Mucosa of descending colon (tissue), 3 donors: ENCODE data around the gene COL23A1. TPM values are rescaled to one million over a fixed set of nuclear protein-coding genes. Genes with fewer than 3 reads are reported as not detected.
"Not testable (repeated sequence)": the region's sequence is repeated elsewhere in the genome, so short reads cannot be mapped to it uniquely, and the experiment has no call there.

Experiments used
- ATAC-seq: fragments of 200-7000 bp; cut with Tn5 transposase; one replicate; pipeline ENCODE4 v1.9.1; 2020; ENCODE audit warnings: mild to moderate bottlenecking, moderate library complexity
- DNase-seq, 3 donors: peaks; one replicate each; pipeline ENCODE4 v3.0.0-alpha.2; 2020
- H3K36me3 ChIP-seq: fragments of 200-600 bp; one replicate; pipeline ENCODE4 v1.8.0; 2021; ENCODE audit warnings: low read depth, mild to moderate bottlenecking
- H3K4me1 ChIP-seq: fragments of 200-600 bp; one replicate; pipeline ENCODE4 v1.8.0; 2021; ENCODE audit warnings: low read depth, mild to moderate bottlenecking
- H3K4me3 ChIP-seq: fragments of 200-600 bp; one replicate; pipeline ENCODE4 v1.8.0; 2021; ENCODE audit warnings: mild to moderate bottlenecking
- H3K9me3 ChIP-seq: fragments of 200-600 bp; one replicate; pipeline ENCODE4 v1.8.0; 2021; ENCODE audit warnings: mild to moderate bottlenecking
- intact Hi-C, 2 donors: fragments of 100-400 bp; cut with DNase I in 1 of 2; cut with micrococcal nuclease in 1 of 2; formaldehyde crosslinking; loops; one replicate each; pipeline versions ENCODE4 v1.11.0 to v1.11.1; 2022; cut with DNase I, micrococcal nuclease
- total RNA-seq, 3 donors: library from RNA; stranded (reverse); fragmentation: NEBNext Ultra II Directional in 2 of 3; extraction: Animal tissue kit (Norgen Biotek cat#: 25700) in 2 of 3; gene quantifications; one replicate each; pipeline versions ENCODE4 v1.2.1 to v1.2.4, GENCODE V29; 2021 to 2023
- TF ChIP-seq, protein P1 (sequence below): fragments of 200-600 bp; IDR thresholded peaks from one replicate; pipeline ENCODE4 v1.8.0; 2022; ENCODE audit warnings: antibody characterized with exemption, mild to moderate bottlenecking
- donor health status: DM: no; HTN: no; CAD: no; lungs with moderate emphysema.
- donor health status: DM: no; HTN: no; CAD: no.
- donor health status: DM: no; HTN: yes; CAD: no.

Gene COL23A1
- total RNA-seq, 3 donors from 2014 or later, result 0.17 to 2.7 (median 0.43) TPM

DNA sequence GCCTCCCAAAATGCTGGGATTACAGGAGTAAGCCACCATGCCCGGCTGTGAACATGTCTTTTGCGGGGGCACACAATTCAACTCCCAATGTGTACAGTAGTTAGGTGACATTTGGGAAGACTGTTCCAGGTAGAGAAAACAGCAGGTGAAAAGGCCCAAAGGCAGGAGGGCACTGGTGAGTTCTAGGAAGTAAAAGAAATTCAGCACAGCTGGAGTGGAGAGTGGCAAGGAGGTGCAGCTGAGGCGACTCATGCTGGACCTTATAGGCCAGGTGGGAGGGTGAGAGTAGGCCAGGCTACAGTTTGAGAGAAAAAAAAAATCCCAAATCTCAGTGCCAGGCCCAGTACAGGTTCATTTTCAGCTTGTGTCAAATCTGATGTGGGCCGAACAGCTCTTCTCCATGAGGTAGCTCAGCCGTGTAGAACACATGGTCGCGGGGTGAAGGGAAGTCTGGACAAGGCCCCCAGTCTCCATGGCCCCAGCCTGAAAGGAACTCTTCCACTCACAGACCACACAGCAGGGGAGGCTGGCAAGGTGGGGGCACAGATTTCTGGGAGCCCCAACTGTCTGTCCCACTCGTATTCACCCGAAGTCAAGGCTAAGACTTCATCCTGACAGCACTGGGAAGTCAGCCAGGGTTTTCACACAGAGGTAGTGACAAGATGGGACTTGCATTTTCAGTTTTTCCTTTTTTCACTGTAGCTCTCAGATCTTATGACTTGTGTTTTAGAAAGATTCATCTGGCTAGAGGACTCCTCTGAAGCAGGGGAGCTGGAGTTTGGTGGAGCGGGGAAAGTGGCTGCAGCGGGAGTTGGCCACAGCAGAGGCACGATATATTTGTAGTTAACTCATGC lies 390.4 kb downstream of the COL23A1 start:
- no peak overlapping the region for H3K4me3 ChIP-seq
- no peak for ATAC-seq
- no peaks in the 10 kb centered on the region for H3K9me3 ChIP-seq
- intact Hi-C loops, result no loop called here
- no peak for DNase-seq
- H3K4me1 ChIP-seq, result peaks cover 3% of the 10 kb centered on the region
- H3K36me3 ChIP-seq, result no peaks in the 10 kb centered on the region
- TF ChIP-seq, protein P1, sequence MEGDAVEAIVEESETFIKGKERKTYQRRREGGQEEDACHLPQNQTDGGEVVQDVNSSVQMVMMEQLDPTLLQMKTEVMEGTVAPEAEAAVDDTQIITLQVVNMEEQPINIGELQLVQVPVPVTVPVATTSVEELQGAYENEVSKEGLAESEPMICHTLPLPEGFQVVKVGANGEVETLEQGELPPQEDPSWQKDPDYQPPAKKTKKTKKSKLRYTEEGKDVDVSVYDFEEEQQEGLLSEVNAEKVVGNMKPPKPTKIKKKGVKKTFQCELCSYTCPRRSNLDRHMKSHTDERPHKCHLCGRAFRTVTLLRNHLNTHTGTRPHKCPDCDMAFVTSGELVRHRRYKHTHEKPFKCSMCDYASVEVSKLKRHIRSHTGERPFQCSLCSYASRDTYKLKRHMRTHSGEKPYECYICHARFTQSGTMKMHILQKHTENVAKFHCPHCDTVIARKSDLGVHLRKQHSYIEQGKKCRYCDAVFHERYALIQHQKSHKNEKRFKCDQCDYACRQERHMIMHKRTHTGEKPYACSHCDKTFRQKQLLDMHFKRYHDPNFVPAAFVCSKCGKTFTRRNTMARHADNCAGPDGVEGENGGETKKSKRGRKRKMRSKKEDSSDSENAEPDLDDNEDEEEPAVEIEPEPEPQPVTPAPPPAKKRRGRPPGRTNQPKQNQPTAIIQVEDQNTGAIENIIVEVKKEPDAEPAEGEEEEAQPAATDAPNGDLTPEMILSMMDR, result no peak

DNA sequence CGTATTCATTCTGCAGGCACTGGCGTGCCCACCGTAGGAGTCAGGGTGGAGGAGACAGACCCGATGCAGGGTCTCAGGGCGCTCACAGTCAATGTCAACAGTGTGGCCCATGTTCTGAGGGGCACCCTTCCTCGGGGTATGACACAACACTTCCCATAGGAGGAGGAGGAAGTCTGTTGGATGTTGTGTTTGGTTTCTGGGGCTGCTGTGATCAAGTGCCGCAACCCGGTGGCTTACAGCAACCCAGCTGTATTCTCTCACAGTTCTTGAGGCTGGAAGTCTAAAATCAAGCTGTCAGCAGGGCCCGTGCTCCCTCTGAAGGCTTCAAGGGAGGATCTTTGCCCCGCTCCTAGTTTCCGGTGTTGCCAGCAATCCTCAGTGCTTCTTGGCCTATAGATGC lies 391.5 kb downstream of the COL23A1 start:
- DNase-seq (no peak), ATAC-seq (no peak)
- H3K4me1 ChIP-seq, result peaks cover 2% of the 10 kb centered on the region
- intact Hi-C loops, result no loop called here
- no peaks in the 10 kb centered on the region for H3K9me3 ChIP-seq
- H3K36me3 ChIP-seq, result no peaks in the 10 kb centered on the region
- no peak overlapping the region for H3K4me3 ChIP-seq
- TF ChIP-seq, protein P1, result no peak

DNA sequence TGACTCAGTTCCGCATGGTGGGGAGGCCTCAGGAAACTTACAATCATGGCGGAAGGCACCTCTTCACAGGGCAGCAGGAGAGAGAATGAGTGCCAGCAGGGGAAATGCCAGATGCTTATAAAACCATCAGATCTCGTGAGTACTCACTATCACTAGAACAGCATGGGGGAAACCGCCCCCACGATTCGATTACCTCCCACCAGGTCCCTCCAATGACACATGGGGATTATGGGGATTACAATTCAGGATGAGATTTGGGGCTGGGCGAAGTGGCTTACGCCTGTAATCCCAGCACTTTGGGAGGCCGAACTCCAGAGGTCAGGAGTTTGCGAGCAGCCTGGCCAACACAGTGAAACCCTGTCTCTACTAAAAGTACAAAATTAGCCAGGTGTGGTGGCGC lies 392.0 kb downstream of the COL23A1 start:
- ATAC-seq, intact Hi-C loops, H3K9me3 ChIP-seq, DNase-seq, H3K4me1 ChIP-seq, H3K36me3 ChIP-seq, H3K4me3 ChIP-seq: not testable (repeated sequence)

DNA sequence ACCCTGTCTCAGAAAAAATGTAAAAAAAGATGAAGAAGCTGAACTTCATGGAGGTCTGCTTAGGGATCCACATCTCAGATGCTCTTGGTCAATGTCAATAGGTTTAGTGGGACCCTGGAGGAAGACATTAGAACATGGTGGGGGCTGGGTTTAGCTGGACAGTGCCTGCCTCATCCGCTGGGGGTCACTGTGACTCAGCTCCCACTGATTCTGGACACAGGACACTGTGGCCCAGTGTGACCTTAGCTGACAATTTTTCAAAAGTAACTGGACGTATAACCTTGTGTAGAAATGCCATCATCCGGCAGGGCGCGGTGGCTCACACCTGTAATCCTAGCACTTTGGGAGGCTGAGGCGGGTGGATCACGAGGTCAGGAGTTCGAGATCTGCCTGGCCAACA lies 393.2 kb downstream of the COL23A1 start:
- DNase-seq, result peak in 2 of 3 donors; percentile 50 to 55
- Histone ChIP-seq H3K36me3 (no peaks in the 10 kb centered on the region), H3K4me1 (no peaks in the 10 kb centered on the region), H3K9me3 (no peaks in the 10 kb centered on the region), H3K4me3 (no peak overlapping the region)
- TF ChIP-seq, protein P1, result no peak
- peak; percentile 74 for ATAC-seq
- intact Hi-C loops, result no loop called here

DNA sequence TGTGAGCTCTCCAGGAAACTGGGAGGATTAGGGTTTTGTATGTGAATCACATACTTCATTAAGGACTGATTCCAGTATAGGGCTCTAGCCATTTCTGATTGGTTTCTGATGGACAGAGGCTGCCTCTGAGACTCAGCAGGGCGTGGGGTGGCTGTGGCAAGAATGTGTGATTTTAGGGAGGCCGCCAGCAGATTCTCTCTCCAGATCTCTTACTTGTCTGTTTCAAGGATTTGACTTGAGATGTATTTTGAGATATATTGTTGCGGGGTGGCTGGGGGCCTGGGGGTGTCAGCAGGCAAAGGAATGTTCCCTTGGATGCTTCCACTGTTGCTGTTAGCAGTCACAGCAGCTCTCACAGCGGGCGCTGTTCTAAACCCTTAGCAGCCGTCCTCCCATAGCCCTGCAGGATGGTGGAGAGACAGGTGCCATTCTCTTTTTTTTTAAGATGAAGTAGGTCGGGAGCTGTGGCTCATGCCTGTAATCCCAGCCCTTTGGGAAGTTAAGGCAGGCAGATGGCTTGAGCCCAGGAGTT lies 393.8 kb downstream of the COL23A1 start:
- TF ChIP-seq, protein P1, result no peak
- intact Hi-C loops, result no loop called here
- no peak for DNase-seq
- Histone ChIP-seq H3K4me3 (no peak overlapping the region), H3K9me3 (no peaks in the 10 kb centered on the region), H3K4me1 (no peaks in the 10 kb centered on the region), H3K36me3 (no peaks in the 10 kb centered on the region)
- no peak for ATAC-seq

DNA sequence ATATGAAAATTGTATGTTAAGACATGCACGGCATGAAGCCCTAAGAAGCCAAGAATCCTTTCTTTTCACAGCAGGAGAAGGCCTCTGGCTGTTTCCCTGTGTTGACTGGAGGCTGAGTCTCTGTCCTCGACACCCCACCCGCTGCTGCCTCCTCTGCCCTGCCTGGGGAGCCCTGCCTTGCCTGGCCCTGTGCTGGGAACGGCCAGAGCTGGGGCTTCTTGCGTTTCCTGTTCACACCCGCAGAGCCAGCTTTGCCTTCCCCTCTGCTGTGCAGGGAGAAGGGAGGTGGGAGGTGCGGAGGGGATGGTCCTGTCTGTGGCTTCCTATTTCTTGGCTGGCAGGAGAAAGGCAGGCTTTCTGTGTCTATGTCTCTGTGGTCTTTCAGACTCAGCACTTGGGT lies 396.2 kb downstream of the COL23A1 start:
- intact Hi-C loops, result no loop called here
- H3K4me1 ChIP-seq, result no peaks in the 10 kb centered on the region
- DNase-seq (no peak), ATAC-seq (no peak)
- H3K9me3 ChIP-seq, result no peaks in the 10 kb centered on the region
- H3K36me3 ChIP-seq, result no peaks in the 10 kb centered on the region
- TF ChIP-seq, protein P1, result no peak
- no peak overlapping the region for H3K4me3 ChIP-seq
